ENCODE results near the gene ARHGAP24.

ARHGAP24 gene

GRCh38 chr4:85741921-85742591 lies 267.1 kb downstream of the ARHGAP24 start:
- H3K4me3 ChIP-seq (ENCODE audit: low read length in 2 of 2) = no peak overlapping the region
- no peaks in the 10 kb centered on the region for H3K27me3 ChIP-seq (ENCODE audit: control insufficient read depth in 2 of 2, insufficient read depth in 2 of 2, low read length in 2 of 2)
- H3K4me1 ChIP-seq (ENCODE audit: control insufficient read depth in 2 of 2, insufficient read depth in 2 of 2, low read length in 2 of 2) = peaks cover 2 to 4% of the 10 kb centered on the region in 2 donors
- H3K9me3 ChIP-seq (ENCODE audit: control insufficient read depth in 2 of 2, low read length in 2 of 2) = no peaks in the 10 kb centered on the region
- H3K27ac ChIP-seq (ENCODE audit: low read depth in 2 of 2, low read length in 2 of 2) = no peak overlapping the region
- no peak overlapping the region for H3K9ac ChIP-seq (ENCODE audit: low read depth in 1 of 2, low read length in 2 of 2)
- H3K36me3 ChIP-seq (ENCODE audit: control insufficient read depth in 2 of 2, insufficient read depth in 2 of 2, low read length in 2 of 2) = no peaks in the 10 kb centered on the region

DNA sequence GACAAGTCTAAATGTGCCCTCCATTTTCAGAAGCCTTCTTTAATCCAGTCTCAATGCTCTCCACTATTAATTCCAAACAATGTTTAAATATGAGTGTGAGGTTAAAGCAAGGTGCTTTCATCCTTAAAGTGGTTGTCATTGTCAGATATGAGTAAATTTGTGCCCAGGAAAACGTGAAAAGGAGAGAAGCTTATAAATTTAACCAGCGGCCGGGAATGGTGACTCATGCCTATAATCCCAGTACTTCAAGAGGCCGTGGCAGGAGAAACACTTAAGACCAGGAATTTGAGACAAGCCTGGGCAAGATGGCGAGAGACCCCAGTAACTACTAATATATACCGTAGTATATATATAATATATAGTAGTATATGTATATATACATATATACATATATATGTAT lies 270.0 kb downstream of the ARHGAP24 start:
- Histone ChIP-seq H3K9me3 (ENCODE audit: control insufficient read depth in 2 of 2, low read length in 2 of 2) (no peaks in the 10 kb centered on the region), H3K27me3 (ENCODE audit: control insufficient read depth in 2 of 2, insufficient read depth in 2 of 2, low read length in 2 of 2) (no peaks in the 10 kb centered on the region), H3K27ac (ENCODE audit: low read depth in 2 of 2, low read length in 2 of 2) (no peak overlapping the region), H3K36me3 (ENCODE audit: control insufficient read depth in 2 of 2, insufficient read depth in 2 of 2, low read length in 2 of 2) (no peaks in the 10 kb centered on the region), H3K4me1 (ENCODE audit: control insufficient read depth in 2 of 2, insufficient read depth in 2 of 2, low read length in 2 of 2) (peaks cover 2 to 4% of the 10 kb centered on the region in 2 donors), H3K4me3 (ENCODE audit: low read length in 2 of 2) (no peak overlapping the region), H3K9ac (ENCODE audit: low read depth in 1 of 2, low read length in 2 of 2) (no peak overlapping the region)

- Histone ChIP-seq H3K27me3 (ENCODE audit: control insufficient read depth in 2 of 2, insufficient read depth in 2 of 2, low read length in 2 of 2) (no peaks in the 10 kb centered on the region), H3K27ac (ENCODE audit: low read depth in 2 of 2, low read length in 2 of 2) (no peak overlapping the region), H3K4me1 (ENCODE audit: control insufficient read depth in 2 of 2, insufficient read depth in 2 of 2, low read length in 2 of 2) (peaks cover 2 to 4% of the 10 kb centered on the region in 2 donors)
Measured at GRCh38 chr4:85745939-85746338, 271.0 kb downstream of the ARHGAP24 start.

GRCh38 chr4:85747882-85748491 lies 273.0 kb downstream of the ARHGAP24 start:
- Histone ChIP-seq H3K9ac (ENCODE audit: low read depth in 1 of 2, low read length in 2 of 2) (no peak overlapping the region), H3K27ac (ENCODE audit: low read depth in 2 of 2, low read length in 2 of 2) (no peak overlapping the region), H3K9me3 (ENCODE audit: control insufficient read depth in 2 of 2, low read length in 2 of 2) (no peaks in the 10 kb centered on the region), H3K4me3 (ENCODE audit: low read length in 2 of 2) (no peak overlapping the region), H3K36me3 (ENCODE audit: control insufficient read depth in 2 of 2, insufficient read depth in 2 of 2, low read length in 2 of 2) (no peaks in the 10 kb centered on the region), H3K4me1 (ENCODE audit: control insufficient read depth in 2 of 2, insufficient read depth in 2 of 2, low read length in 2 of 2) (peaks cover 0 to 4% of the 10 kb centered on the region in 2 donors), H3K27me3 (ENCODE audit: control insufficient read depth in 2 of 2, insufficient read depth in 2 of 2, low read length in 2 of 2) (no peaks in the 10 kb centered on the region)

More at GRCh38 chr4:85745939-85746338, 271.0 kb downstream of the ARHGAP24 start:
- Histone ChIP-seq H3K4me3 (ENCODE audit: low read length in 2 of 2) (no peak overlapping the region), H3K36me3 (ENCODE audit: control insufficient read depth in 2 of 2, insufficient read depth in 2 of 2, low read length in 2 of 2) (no peaks in the 10 kb centered on the region), H3K9ac (ENCODE audit: low read depth in 1 of 2, low read length in 2 of 2) (no peak overlapping the region), H3K9me3 (ENCODE audit: control insufficient read depth in 2 of 2, low read length in 2 of 2) (no peaks in the 10 kb centered on the region)

GRCh38 chr4:85748654-85749053 lies 273.7 kb downstream of the ARHGAP24 start:
- H3K9ac ChIP-seq (ENCODE audit: low read depth in 1 of 2, low read length in 2 of 2) = no peak overlapping the region
- H3K4me3 ChIP-seq (ENCODE audit: low read length in 2 of 2) = no peak overlapping the region
- no peaks in the 10 kb centered on the region for H3K36me3 ChIP-seq (ENCODE audit: control insufficient read depth in 2 of 2, insufficient read depth in 2 of 2, low read length in 2 of 2)
- H3K4me1 ChIP-seq (ENCODE audit: control insufficient read depth in 2 of 2, insufficient read depth in 2 of 2, low read length in 2 of 2) = peaks cover 0 to 4% of the 10 kb centered on the region in 2 donors
- no peak overlapping the region for H3K27ac ChIP-seq (ENCODE audit: low read depth in 2 of 2, low read length in 2 of 2)
- no peaks in the 10 kb centered on the region for H3K9me3 ChIP-seq (ENCODE audit: control insufficient read depth in 2 of 2, low read length in 2 of 2)
- H3K27me3 ChIP-seq (ENCODE audit: control insufficient read depth in 2 of 2, insufficient read depth in 2 of 2, low read length in 2 of 2) = no peaks in the 10 kb centered on the region

DNA sequence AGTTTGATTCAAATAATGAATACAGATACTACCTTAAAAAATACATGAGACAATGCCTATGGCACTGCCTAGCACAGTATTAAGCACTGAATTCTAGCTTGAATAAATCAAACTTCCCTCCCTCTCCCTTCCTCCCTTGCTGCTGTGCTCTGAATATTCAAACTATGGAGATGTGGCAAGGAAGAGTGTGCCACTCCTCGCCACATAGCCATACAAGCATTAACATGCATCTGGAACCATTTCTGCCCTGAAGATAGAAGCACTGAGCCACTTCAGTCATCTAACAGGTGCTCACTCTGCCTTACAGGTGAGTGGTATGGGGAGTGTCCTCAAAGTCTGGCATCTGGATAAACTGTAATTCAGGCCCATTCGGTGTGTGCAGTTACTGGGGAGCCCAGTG lies 276.9 kb downstream of the ARHGAP24 start:
- Histone ChIP-seq H3K4me3 (ENCODE audit: low read length in 2 of 2) (no peak overlapping the region), H3K9ac (ENCODE audit: low read depth in 1 of 2, low read length in 2 of 2) (no peak overlapping the region), H3K36me3 (ENCODE audit: control insufficient read depth in 2 of 2, insufficient read depth in 2 of 2, low read length in 2 of 2) (no peaks in the 10 kb centered on the region), H3K27ac (ENCODE audit: low read depth in 2 of 2, low read length in 2 of 2) (no peak overlapping the region), H3K9me3 (ENCODE audit: control insufficient read depth in 2 of 2, low read length in 2 of 2) (no peaks in the 10 kb centered on the region), H3K4me1 (ENCODE audit: control insufficient read depth in 2 of 2, insufficient read depth in 2 of 2, low read length in 2 of 2) (no peaks in the 10 kb centered on the region), H3K27me3 (ENCODE audit: control insufficient read depth in 2 of 2, insufficient read depth in 2 of 2, low read length in 2 of 2) (no peaks in the 10 kb centered on the region)

- no peak overlapping the region for H3K9ac ChIP-seq (ENCODE audit: low read depth in 1 of 2, low read length in 2 of 2)
- no peak overlapping the region for H3K4me3 ChIP-seq (ENCODE audit: low read length in 2 of 2)
- H3K27ac ChIP-seq (ENCODE audit: low read depth in 2 of 2, low read length in 2 of 2) = no peak overlapping the region
- no peaks in the 10 kb centered on the region for H3K27me3 ChIP-seq (ENCODE audit: control insufficient read depth in 2 of 2, insufficient read depth in 2 of 2, low read length in 2 of 2)
- H3K9me3 ChIP-seq (ENCODE audit: control insufficient read depth in 2 of 2, low read length in 2 of 2) = no peaks in the 10 kb centered on the region
- H3K4me1 ChIP-seq (ENCODE audit: control insufficient read depth in 2 of 2, insufficient read depth in 2 of 2, low read length in 2 of 2) = no peaks in the 10 kb centered on the region
- no peaks in the 10 kb centered on the region for H3K36me3 ChIP-seq (ENCODE audit: control insufficient read depth in 2 of 2, insufficient read depth in 2 of 2, low read length in 2 of 2)
Measured at GRCh38 chr4:85755285-85755684, 280.3 kb downstream of the ARHGAP24 start.

GRCh38 chr4:85756938-85757337 lies 282.0 kb downstream of the ARHGAP24 start:
- no peak overlapping the region for H3K9ac ChIP-seq (ENCODE audit: low read depth in 1 of 2, low read length in 2 of 2)
- no peaks in the 10 kb centered on the region for H3K36me3 ChIP-seq (ENCODE audit: control insufficient read depth in 2 of 2, insufficient read depth in 2 of 2, low read length in 2 of 2)
- H3K27ac ChIP-seq (ENCODE audit: low read depth in 2 of 2, low read length in 2 of 2) = no peak overlapping the region
- H3K4me3 ChIP-seq (ENCODE audit: low read length in 2 of 2) = no peak overlapping the region
- no peaks in the 10 kb centered on the region for H3K27me3 ChIP-seq (ENCODE audit: control insufficient read depth in 2 of 2, insufficient read depth in 2 of 2, low read length in 2 of 2)
- H3K9me3 ChIP-seq (ENCODE audit: control insufficient read depth in 2 of 2, low read length in 2 of 2) = no peaks in the 10 kb centered on the region
- no peaks in the 10 kb centered on the region for H3K4me1 ChIP-seq (ENCODE audit: control insufficient read depth in 2 of 2, insufficient read depth in 2 of 2, low read length in 2 of 2)

GRCh38 chr4:85759388-85759787 lies 284.4 kb downstream of the ARHGAP24 start:
- Histone ChIP-seq H3K27me3 (ENCODE audit: control insufficient read depth in 2 of 2, insufficient read depth in 2 of 2, low read length in 2 of 2) (no peaks in the 10 kb centered on the region), H3K27ac (ENCODE audit: low read depth in 2 of 2, low read length in 2 of 2) (no peak overlapping the region), H3K4me3 (ENCODE audit: low read length in 2 of 2) (no peak overlapping the region), H3K9me3 (ENCODE audit: control insufficient read depth in 2 of 2, low read length in 2 of 2) (no peaks in the 10 kb centered on the region), H3K4me1 (ENCODE audit: control insufficient read depth in 2 of 2, insufficient read depth in 2 of 2, low read length in 2 of 2) (no peaks in the 10 kb centered on the region), H3K9ac (ENCODE audit: low read depth in 1 of 2, low read length in 2 of 2) (no peak overlapping the region), H3K36me3 (ENCODE audit: control insufficient read depth in 2 of 2, insufficient read depth in 2 of 2, low read length in 2 of 2) (no peaks in the 10 kb centered on the region)

- Histone ChIP-seq H3K9me3 (ENCODE audit: control insufficient read depth in 2 of 2, low read length in 2 of 2) (no peaks in the 10 kb centered on the region), H3K27ac (ENCODE audit: low read depth in 2 of 2, low read length in 2 of 2) (no peak overlapping the region), H3K36me3 (ENCODE audit: control insufficient read depth in 2 of 2, insufficient read depth in 2 of 2, low read length in 2 of 2) (no peaks in the 10 kb centered on the region), H3K4me3 (ENCODE audit: low read length in 2 of 2) (no peak overlapping the region), H3K27me3 (ENCODE audit: control insufficient read depth in 2 of 2, insufficient read depth in 2 of 2, low read length in 2 of 2) (no peaks in the 10 kb centered on the region), H3K9ac (ENCODE audit: low read depth in 1 of 2, low read length in 2 of 2) (no peak overlapping the region), H3K4me1 (ENCODE audit: control insufficient read depth in 2 of 2, insufficient read depth in 2 of 2, low read length in 2 of 2) (no peaks in the 10 kb centered on the region)
Measured at GRCh38 chr4:85760511-85760910, 285.6 kb downstream of the ARHGAP24 start.

Data from mucosa of rectum (tissue), 2 donors.